ENCODE data around the gene FGFR4.

Gene FGFR4

GRCh38 chr5:177103523-177104253, 17.0 kb downstream of the FGFR4 start:
- DNase-seq, result no peak

- DNase-seq, result no peak
Observed at GRCh38 chr5:177105691-177106476, 19.2 kb downstream of the FGFR4 start.

GRCh38 chr5:177107159-177107558, 20.4 kb downstream of the FGFR4 start:
- DNase-seq, result no peak

- DNase-seq, result no peak
Observed at GRCh38 chr5:177109810-177110209, 23.1 kb downstream of the FGFR4 start.

- DNase-seq, result no peak
Observed at GRCh38 chr5:177111720-177112394, 25.1 kb downstream of the FGFR4 start.

GRCh38 chr5:177112589-177113220, 26.0 kb downstream of the FGFR4 start:
- DNase-seq, result no peak

- DNase-seq, result peak; percentile 23
Observed at GRCh38 chr5:177113566-177114424, 27.1 kb downstream of the FGFR4 start.

- no peak for DNase-seq
Observed at GRCh38 chr5:177116631-177117373, 30.1 kb downstream of the FGFR4 start.

GRCh38 chr5:177117441-177118045, 30.8 kb downstream of the FGFR4 start:
- no peak for DNase-seq

- no peak for DNase-seq
Observed at GRCh38 chr5:177122566-177122965, 35.9 kb downstream of the FGFR4 start.

- DNase-seq, result no peak
Observed at GRCh38 chr5:177123789-177124485, 37.2 kb downstream of the FGFR4 start.

GRCh38 chr5:177124486-177124991, 37.8 kb downstream of the FGFR4 start:
- DNase-seq, result no peak

GRCh38 chr5:177126771-177127170, 40.1 kb downstream of the FGFR4 start:
- DNase-seq, result no peak

- DNase-seq, result no peak
Observed at GRCh38 chr5:177128551-177128981, 41.9 kb downstream of the FGFR4 start.

- DNase-seq, result no peak
Observed at GRCh38 chr5:177130211-177131018, 43.7 kb downstream of the FGFR4 start.

- no peak for DNase-seq
Observed at GRCh38 chr5:177131019-177131320, 44.3 kb downstream of the FGFR4 start.

GRCh38 chr5:177131352-177132135, 44.8 kb downstream of the FGFR4 start:
- no peak for DNase-seq
